SK-N-SH treated with all-trans-retinoic acid at 6 μM for 48 hours (cell line): ENCODE data around the gene GPRIN3.
A peak's percentile ranks its signal among the peaks of the same experiment; 100 is the strongest.

ENCODE experiments used
- ATAC-seq: fragments of 200-7000 bp; cut with Tn5 transposase; 3 replicates; pipeline ENCODE4 v1.9.1; 2020; ENCODE audit warnings: mild to moderate bottlenecking, moderate library complexity
- ARNTL ChIP-seq: fragments of 450-650 bp; formaldehyde crosslinking; IDR thresholded peaks from 2 replicates; pipeline ENCODE4 v1.5.0; 2020; ENCODE audit warnings: low read depth, mild to moderate bottlenecking, moderate library complexity, borderline replicate concordance
- BACH2 ChIP-seq: fragments of 250-450 bp; sonication (Bioruptor Pico); IDR thresholded peaks from 2 replicates; pipeline ENCODE4 v1.9.0; 2021; ENCODE audit warnings: mild to moderate bottlenecking, borderline replicate concordance
- CREB5 ChIP-seq: fragments of 250-450 bp; sonication (Bioruptor Pico); IDR thresholded peaks from 2 replicates; pipeline ENCODE4 v1.5.1; 2020; ENCODE audit warnings: low read depth, mild to moderate bottlenecking, moderate library complexity
- CSRNP3 ChIP-seq: fragments of 250-450 bp; sonication (Bioruptor Pico); IDR thresholded peaks from 2 replicates; pipeline ENCODE4 v1.5.1; 2021; ENCODE audit warnings: mild to moderate bottlenecking, moderate library complexity
- ESRRG ChIP-seq: fragments of 250-450 bp; sonication (Bioruptor Pico); IDR thresholded peaks from 2 replicates; pipeline ENCODE4 v1.6.1; 2021; ENCODE audit warnings: mild to moderate bottlenecking
- GLIS3 ChIP-seq: fragments of 250-450 bp; sonication (Bioruptor Pico); IDR thresholded peaks from 2 replicates; pipeline ENCODE4 v1.5.0; 2020; ENCODE audit warnings: mild to moderate bottlenecking, moderate library complexity
- ISL1 ChIP-seq: fragments of 250-450 bp; sonication (Bioruptor Pico); IDR thresholded peaks from 2 replicates; pipeline ENCODE4 v2.1.2; 2022; ENCODE audit warnings: mild to moderate bottlenecking, moderate library complexity
- OSR1 ChIP-seq: fragments of 250-450 bp; sonication (Bioruptor Pico); IDR thresholded peaks from 2 replicates; pipeline ENCODE4 v1.8.0; 2022; ENCODE audit warnings: moderate library complexity, mild to moderate bottlenecking, inconsistent platforms
- PATZ1 ChIP-seq: fragments of 250-450 bp; sonication (Bioruptor Pico); IDR thresholded peaks from 2 replicates; pipeline ENCODE4 v1.8.0; 2020; ENCODE audit warnings: mild to moderate bottlenecking, moderate library complexity, borderline replicate concordance
- POU6F1 ChIP-seq: fragments of 250-450 bp; sonication (Bioruptor Pico); IDR thresholded peaks from 2 replicates; pipeline ENCODE4 v1.8.0; 2021; ENCODE audit warnings: low read depth, mild to moderate bottlenecking, moderate library complexity, borderline replicate concordance
- PPARA ChIP-seq: fragments of 250-450 bp; sonication (Bioruptor Pico); IDR thresholded peaks from 2 replicates; pipeline ENCODE4 v1.5.0; 2020; ENCODE audit warnings: mild to moderate bottlenecking, borderline replicate concordance
- RARB ChIP-seq: fragments of 250-450 bp; sonication (Bioruptor Pico); IDR thresholded peaks from 2 replicates; pipeline ENCODE4 v1.8.0; 2021; ENCODE audit warnings: mild to moderate bottlenecking, moderate library complexity
- SNAI2 ChIP-seq: fragments of 250-450 bp; sonication (Bioruptor Pico); IDR thresholded peaks from 2 replicates; pipeline ENCODE4 v1.5.0; 2020; ENCODE audit warnings: mild to moderate bottlenecking, moderate library complexity
- TCF4 ChIP-seq: fragments of 250-450 bp; sonication (Bioruptor Pico); IDR thresholded peaks from 2 replicates; pipeline ENCODE4 v1.8.0; 2021; ENCODE audit warnings: mild to moderate bottlenecking, moderate library complexity, borderline replicate concordance
- TSHZ2 ChIP-seq: fragments of 250-450 bp; sonication (Bioruptor Pico); IDR thresholded peaks from 2 replicates; pipeline ENCODE4 v1.5.0; 2020; ENCODE audit warnings: mild to moderate bottlenecking, moderate library complexity
- ZFP30 ChIP-seq: fragments of 450-650 bp; formaldehyde crosslinking; IDR thresholded peaks from 2 replicates; pipeline ENCODE4 v1.5.0; 2022; ENCODE audit warnings: mild to moderate bottlenecking, moderate library complexity
- ZNF565 ChIP-seq: fragments of 450-650 bp; formaldehyde crosslinking; conservative IDR thresholded peaks from 2 replicates; pipeline ENCODE4 v1.5.0; 2020; ENCODE audit warnings: low read depth, mild to moderate bottlenecking, moderate library complexity
- ZNF70 ChIP-seq: fragments of 450-650 bp; formaldehyde crosslinking; IDR thresholded peaks from 2 replicates; pipeline ENCODE4 v1.5.0; 2020; ENCODE audit warnings: mild to moderate bottlenecking, moderate library complexity
- ZNF8 ChIP-seq: fragments of 450-650 bp; formaldehyde crosslinking; IDR thresholded peaks from 2 replicates; pipeline ENCODE4 v1.5.0; 2020; ENCODE audit warnings: mild to moderate bottlenecking, moderate library complexity

Gene GPRIN3

GRCh38 chr4:89230271-89230670, 77.3 kb downstream of the GPRIN3 start (continued):
- TF ChIP-seq GLIS3 (CRISPR knock-in tag) (no peak), ARNTL (CRISPR knock-in tag) (no peak), OSR1 (CRISPR knock-in tag) (no peak), CSRNP3 (CRISPR knock-in tag) (no peak), ZNF565 (CRISPR knock-in tag) (no peak)

GRCh38 chr4:89226665-89227574, 80.7 kb downstream of the GPRIN3 start:
- no peak for TF ChIP-seq OSR1 (CRISPR knock-in tag)
- no peak for TF ChIP-seq ARNTL (CRISPR knock-in tag)
- no peak for TF ChIP-seq SNAI2 (CRISPR knock-in tag)
- no peak for TF ChIP-seq CREB5 (CRISPR knock-in tag)
- no peak for TF ChIP-seq POU6F1 (CRISPR knock-in tag)
- ATAC-seq: peak; percentile 99

- no peak for TF ChIP-seq CREB5 (CRISPR knock-in tag)
- TF ChIP-seq ZNF70 (CRISPR knock-in tag): no peak
- TF ChIP-seq ZNF8 (CRISPR knock-in tag): no peak
- no peak for TF ChIP-seq BACH2 (CRISPR knock-in tag)
- TF ChIP-seq TCF4 (CRISPR knock-in tag): no peak
- no peak for TF ChIP-seq OSR1 (CRISPR knock-in tag)
- TF ChIP-seq POU6F1 (CRISPR knock-in tag): no peak
- no peak for TF ChIP-seq ISL1 (CRISPR knock-in tag)
- TF ChIP-seq ZNF565 (CRISPR knock-in tag): no peak
- no peak for TF ChIP-seq GLIS3 (CRISPR knock-in tag)
- TF ChIP-seq ARNTL (CRISPR knock-in tag): no peak
- no peak for TF ChIP-seq CSRNP3 (CRISPR knock-in tag)
- no peak for TF ChIP-seq ZFP30 (CRISPR knock-in tag)
- TF ChIP-seq SNAI2 (CRISPR knock-in tag): no peak
- TF ChIP-seq ESRRG (CRISPR knock-in tag): no peak
- no peak for TF ChIP-seq RARB (CRISPR knock-in tag)
- TF ChIP-seq TSHZ2 (CRISPR knock-in tag): no peak
- TF ChIP-seq PATZ1 (CRISPR knock-in tag): no peak
- TF ChIP-seq PPARA: no peak
- TF ChIP-seq, all 23 proteins: peak for 0
Observed at GRCh38 chr4:89222170-89222569, 85.4 kb downstream of the GPRIN3 start.

More at GRCh38 chr4:89222170-89222569, 85.4 kb downstream of the GPRIN3 start:
- no peak for ATAC-seq
